Activated T-cell treated with anti-CD3 and anti-CD28 coated beads for 4 hours (primary cell): Measurements from ENCODE around the gene CHD6.

ENCODE experiments used
- DNase-seq: peaks from one replicate; pipeline ENCODE4 v3.0.0-alpha.2; 2020

Gene CHD6

GRCh38 chr20:41457173-41457857 lies 160.9 kb downstream of the CHD6 start:
- DNase-seq, result no peak

GRCh38 chr20:41456351-41456750 lies 161.8 kb downstream of the CHD6 start:
- no peak for DNase-seq

GRCh38 chr20:41454250-41454649 lies 163.9 kb downstream of the CHD6 start:
- DNase-seq, result no peak

- no peak for DNase-seq
Measured at GRCh38 chr20:41453010-41453950, 164.9 kb downstream of the CHD6 start.

- DNase-seq, result no peak
Measured at GRCh38 chr20:41452226-41452625, 166.0 kb downstream of the CHD6 start.

GRCh38 chr20:41447006-41447405 lies 171.2 kb downstream of the CHD6 start:
- DNase-seq, result no peak

GRCh38 chr20:41446456-41446855 lies 171.7 kb downstream of the CHD6 start:
- no peak for DNase-seq

GRCh38 chr20:41444821-41445220 lies 173.4 kb downstream of the CHD6 start:
- DNase-seq, result no peak

GRCh38 chr20:41443691-41444090 lies 174.5 kb downstream of the CHD6 start:
- DNase-seq, result no peak

- DNase-seq, result no peak
Measured at GRCh38 chr20:41440882-41441281, 177.3 kb downstream of the CHD6 start.

GRCh38 chr20:41437836-41438235 lies 180.3 kb downstream of the CHD6 start:
- DNase-seq, result no peak

GRCh38 chr20:41436679-41437078 lies 181.5 kb downstream of the CHD6 start:
- no peak for DNase-seq

GRCh38 chr20:41433203-41433602 lies 185.0 kb downstream of the CHD6 start:
- DNase-seq, result no peak

GRCh38 chr20:41432746-41433145 lies 185.4 kb downstream of the CHD6 start:
- DNase-seq, result no peak

- no peak for DNase-seq
Measured at GRCh38 chr20:41428285-41428684, 189.9 kb downstream of the CHD6 start.

GRCh38 chr20:41427833-41428232 lies 190.3 kb downstream of the CHD6 start:
- no peak for DNase-seq

GRCh38 chr20:41426976-41427375 lies 191.2 kb downstream of the CHD6 start:
- DNase-seq, result no peak

- DNase-seq, result no peak
Measured at GRCh38 chr20:41426086-41426830, 191.9 kb downstream of the CHD6 start.

- DNase-seq, result no peak
Measured at GRCh38 chr20:41425180-41425884, 192.8 kb downstream of the CHD6 start.

- DNase-seq, result no peak
Measured at GRCh38 chr20:41424546-41424945, 193.6 kb downstream of the CHD6 start.

- DNase-seq, result no peak
Measured at GRCh38 chr20:41424011-41424410, 194.2 kb downstream of the CHD6 start.

- DNase-seq, result no peak
Measured at GRCh38 chr20:41422953-41423352, 195.2 kb downstream of the CHD6 start.
